ENCODE results near the gene SLC66A2. TPM values are rescaled to one million over a fixed set of nuclear protein-coding genes. Genes with fewer than 3 reads are reported as not detected.

Gene SLC66A2
- polyA plus RNA-seq, 4 donors: 21.0 to 29.8 (median 24.7) TPM

DNA sequence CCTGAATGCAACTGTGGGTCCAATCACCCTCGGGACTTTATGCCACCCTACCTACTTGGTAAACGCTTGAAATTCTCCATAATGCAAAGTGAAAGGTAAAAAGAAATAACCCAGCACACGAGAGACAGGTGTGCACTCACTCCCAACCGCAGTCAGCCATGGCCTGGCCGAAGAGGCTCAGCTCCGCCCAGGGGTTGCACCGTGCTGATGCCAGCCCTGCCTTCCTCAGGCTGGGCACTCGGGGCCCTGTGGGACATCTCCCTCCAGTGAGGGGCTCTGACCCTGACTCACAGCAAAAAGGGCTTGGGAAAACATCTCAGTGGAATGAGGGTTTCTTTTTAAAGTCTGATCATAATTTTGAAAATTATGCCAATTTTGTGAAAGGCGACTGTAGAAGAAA is 13.3 kb downstream of the SLC66A2 start:
- no peak for DNase-seq (ENCODE audit: low read depth in 4 of 4, low spot score in 3 of 4)

GRCh38 chr18:79937103-79937860 is 14.2 kb downstream of the SLC66A2 start:
- DNase-seq (ENCODE audit: low read depth in 4 of 4, low spot score in 3 of 4): no peak

DNA sequence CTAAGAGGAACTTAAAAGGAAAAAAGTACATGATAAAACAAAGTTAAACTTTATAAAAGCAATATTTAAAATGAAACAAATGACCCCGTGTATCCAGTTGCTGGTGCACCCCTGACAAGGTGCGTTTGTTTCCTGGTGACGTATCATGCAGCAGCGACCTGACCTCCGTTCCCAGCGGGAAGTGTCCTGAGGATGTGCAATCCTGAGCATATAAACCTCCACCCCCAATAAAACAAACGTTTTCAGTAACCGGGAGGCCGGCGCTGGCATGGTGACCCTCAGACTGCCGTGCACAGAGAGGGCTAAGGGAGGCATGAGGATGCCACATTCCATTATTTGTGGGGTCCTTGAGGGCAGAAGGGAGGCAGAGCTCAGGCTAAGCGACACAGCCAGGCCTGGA is 14.8 kb downstream of the SLC66A2 start:
- DNase-seq (ENCODE audit: low read depth in 4 of 4, low spot score in 3 of 4): no peak

DNA sequence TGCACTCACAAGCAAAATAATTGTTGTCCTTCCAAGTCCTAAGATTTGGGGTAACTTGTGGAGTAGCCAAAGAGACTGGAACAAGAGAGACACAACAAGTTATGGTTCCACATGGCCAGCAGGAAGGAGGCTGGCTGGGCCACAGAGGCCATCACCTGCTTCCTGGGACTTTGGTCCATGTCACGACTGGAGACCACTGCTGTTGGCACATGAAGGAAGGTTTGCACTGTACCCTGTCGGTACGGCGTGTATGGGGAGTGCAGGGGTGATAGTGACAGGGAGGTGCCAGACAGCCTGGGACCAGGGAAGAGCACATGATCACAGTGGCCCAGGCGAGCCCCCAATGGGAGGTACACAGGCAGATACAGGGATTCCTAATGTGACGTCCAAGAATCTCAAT is 15.5 kb downstream of the SLC66A2 start:
- no peak for DNase-seq (ENCODE audit: low read depth in 4 of 4, low spot score in 3 of 4)

GRCh38 chr18:79935499-79935898 is 16.0 kb downstream of the SLC66A2 start:
- DNase-seq (ENCODE audit: low read depth in 4 of 4, low spot score in 3 of 4): no peak

GRCh38 chr18:79935098-79935480 is 16.4 kb downstream of the SLC66A2 start:
- no peak for DNase-seq (ENCODE audit: low read depth in 4 of 4, low spot score in 3 of 4)

GRCh38 chr18:79934311-79935097 is 16.9 kb downstream of the SLC66A2 start:
- no peak for DNase-seq (ENCODE audit: low read depth in 4 of 4, low spot score in 3 of 4)

DNA sequence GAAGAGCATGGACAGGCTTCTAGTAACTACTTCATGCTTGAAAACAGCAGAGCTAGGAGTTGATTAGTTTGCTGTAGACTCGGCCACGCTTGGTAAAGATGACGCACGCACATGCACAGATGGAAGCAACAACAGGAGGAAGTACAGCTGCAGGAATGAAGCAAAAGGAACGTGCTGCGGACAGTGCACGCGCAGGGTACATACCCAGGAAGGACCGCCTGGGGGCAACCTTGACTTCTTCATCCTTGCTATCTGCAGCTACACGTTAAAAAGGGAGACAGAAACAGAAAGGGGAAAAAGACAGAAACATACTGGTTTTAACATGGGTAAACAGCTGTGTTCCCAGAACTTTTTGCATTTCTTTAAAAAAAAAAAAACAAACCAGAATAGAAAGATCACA is 17.7 kb downstream of the SLC66A2 start:
- no peak for DNase-seq (ENCODE audit: low read depth in 4 of 4, low spot score in 3 of 4)

GRCh38 chr18:79932907-79933306 is 18.5 kb downstream of the SLC66A2 start:
- DNase-seq (ENCODE audit: low read depth in 4 of 4, low spot score in 3 of 4): no peak

GRCh38 chr18:79931475-79931874 is 20.0 kb downstream of the SLC66A2 start:
- no peak for DNase-seq (ENCODE audit: low read depth in 4 of 4, low spot score in 3 of 4)

- no peak for DNase-seq (ENCODE audit: low read depth in 4 of 4, low spot score in 3 of 4)
Measured at GRCh38 chr18:79930020-79930642, 21.3 kb downstream of the SLC66A2 start.

GRCh38 chr18:79928563-79928960 is 22.9 kb downstream of the SLC66A2 start:
- DNase-seq (ENCODE audit: low read depth in 4 of 4, low spot score in 3 of 4): no peak

DNA sequence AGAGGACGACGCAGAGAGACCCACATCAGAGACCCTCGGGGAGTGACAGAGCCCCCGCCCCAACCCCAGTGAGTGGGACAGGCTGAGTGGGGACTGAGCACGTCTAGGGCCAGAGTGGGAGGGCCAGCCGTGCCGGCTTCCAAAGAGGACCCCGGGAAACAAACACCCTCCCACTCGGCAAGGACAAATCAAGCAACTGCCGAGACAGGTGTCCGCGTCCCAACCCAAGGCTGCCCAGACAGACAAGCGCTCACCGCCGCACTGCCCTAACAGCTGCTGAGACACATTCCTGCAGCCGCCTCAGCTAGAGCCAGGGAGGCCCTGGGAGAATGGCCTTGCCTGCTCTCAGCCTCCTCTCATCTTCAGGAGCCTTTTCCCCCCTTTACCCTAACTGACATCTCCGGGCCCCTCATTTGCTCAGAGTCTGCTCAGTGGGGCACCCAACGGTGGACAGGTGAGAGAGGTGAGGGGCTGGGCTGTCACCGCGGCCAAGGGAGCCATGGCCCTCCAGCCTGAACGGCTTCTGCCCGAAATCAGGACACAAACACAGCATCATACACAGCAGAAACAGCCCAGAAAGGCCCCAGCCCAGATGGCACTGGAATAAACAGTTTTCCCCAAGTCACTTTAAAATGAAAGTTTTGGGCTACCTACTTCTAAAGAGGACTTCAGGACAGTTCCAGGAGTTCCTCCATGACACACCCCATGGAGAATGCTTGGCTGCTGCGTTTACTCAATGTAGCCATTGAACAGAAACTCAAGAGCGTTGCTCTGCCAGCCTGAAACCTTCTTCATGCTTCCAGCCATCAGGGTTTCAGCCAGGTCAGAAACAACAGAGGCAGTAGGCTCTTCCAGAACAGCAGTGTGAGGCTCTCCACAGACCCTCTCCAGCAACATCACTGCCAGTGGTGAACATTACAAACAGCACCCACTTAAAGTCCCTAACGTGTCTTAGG is 23.6 kb downstream of the SLC66A2 start:
- DNase-seq (ENCODE audit: low read depth in 4 of 4, low spot score in 3 of 4): no peak

- DNase-seq (ENCODE audit: low read depth in 4 of 4, low spot score in 3 of 4): no peak
Measured at GRCh38 chr18:79926715-79927606, 24.5 kb downstream of the SLC66A2 start.

GRCh38 chr18:79926306-79926705 is 25.1 kb downstream of the SLC66A2 start:
- DNase-seq (ENCODE audit: low read depth in 4 of 4, low spot score in 3 of 4): no peak

GRCh38 chr18:79924814-79925731 is 26.4 kb downstream of the SLC66A2 start:
- DNase-seq (ENCODE audit: low read depth in 4 of 4, low spot score in 3 of 4): no peak

GRCh38 chr18:79923896-79924585 is 27.4 kb downstream of the SLC66A2 start:
- DNase-seq (ENCODE audit: low read depth in 4 of 4, low spot score in 3 of 4): no peak

GRCh38 chr18:79922971-79923411 is 28.5 kb downstream of the SLC66A2 start:
- DNase-seq (ENCODE audit: low read depth in 4 of 4, low spot score in 3 of 4): no peak
